Endothelial cell (in vitro differentiated cells): ENCODE measurements around the gene WAPL. TPM values are rescaled to one million over a fixed set of nuclear protein-coding genes. Genes with fewer than 3 reads are reported as not detected.

Experiments used
- DNase-seq: peaks from one replicate; pipeline ENCODE4 v3.0.0; 2021; ENCODE audit warnings: low spot score
- H3K27ac Mint-ChIP-seq: one replicate; pipeline ENCODE4 v1.8.0; 2021; ENCODE audit warnings: mixed read lengths, inconsistent platforms; ENCODE audit not compliant: unreplicated experiment
- H3K27me3 Mint-ChIP-seq: one replicate; pipeline ENCODE4 v1.8.0; 2021; ENCODE audit warnings: mild to moderate bottlenecking, moderate library complexity, mixed read lengths, inconsistent platforms; ENCODE audit not compliant: unreplicated experiment
- H3K36me3 Mint-ChIP-seq: one replicate; pipeline ENCODE4 v1.8.0; 2021; ENCODE audit warnings: mild to moderate bottlenecking, low read depth, mixed read lengths, inconsistent platforms; ENCODE audit not compliant: unreplicated experiment
- H3K4me1 Mint-ChIP-seq: one replicate; pipeline ENCODE4 v1.8.0; 2021; ENCODE audit warnings: mild to moderate bottlenecking, mixed read lengths, inconsistent platforms; ENCODE audit not compliant: unreplicated experiment
- H3K4me3 Mint-ChIP-seq: one replicate; pipeline ENCODE4 v1.8.0; 2021; ENCODE audit warnings: mild to moderate bottlenecking, mixed read lengths, inconsistent platforms; ENCODE audit not compliant: unreplicated experiment
- H3K9me3 Mint-ChIP-seq: one replicate; pipeline ENCODE4 v1.8.0; 2021; ENCODE audit warnings: mixed read lengths, inconsistent platforms; ENCODE audit not compliant: unreplicated experiment
- total RNA-seq: library from RNA; stranded (reverse); fragmentation: NEBNext Ultra II Directional; extraction: Animal tissue kit (Norgen Biotek cat#: 25700); gene quantifications from one replicate; pipeline ENCODE4 v1.2.1, GENCODE V29; 2021; ENCODE audit not compliant: unreplicated experiment
- TF ChIP-seq, protein P1 (sequence below): fragments of 200-600 bp; sonication (generic); IDR thresholded peaks from one replicate; pipeline ENCODE4 v1.5.0; 2021; ENCODE audit warnings: antibody characterized with exemption; ENCODE audit not compliant: unreplicated experiment

WAPL gene
- total RNA-seq, 1 donor from 2014 or later = 41.8 TPM

DNA sequence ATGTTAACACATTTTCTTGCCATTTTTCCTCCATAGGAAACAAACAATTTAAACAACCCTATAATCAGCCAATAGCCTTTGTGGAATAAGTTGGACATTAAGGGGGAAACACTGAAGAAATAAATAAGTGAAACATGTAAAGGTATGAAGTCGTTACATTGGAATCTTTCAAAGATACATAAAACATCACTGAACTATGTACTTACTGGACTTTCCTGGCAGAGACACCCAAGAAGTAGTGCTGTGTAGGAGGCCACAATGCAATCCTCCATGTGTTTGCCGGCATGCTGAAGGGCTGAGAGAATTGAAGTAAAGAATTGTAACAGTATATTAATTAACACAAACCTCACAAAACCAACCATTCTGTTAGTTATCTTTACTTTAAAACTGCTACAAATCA lies 78.5 kb downstream of the WAPL start:
- H3K9me3 Mint-ChIP-seq = no peaks in the 10 kb centered on the region
- no peak overlapping the region for H3K27ac Mint-ChIP-seq
- H3K4me3 Mint-ChIP-seq = no peak overlapping the region
- no peaks in the 10 kb centered on the region for H3K27me3 Mint-ChIP-seq
- no peaks in the 10 kb centered on the region for H3K4me1 Mint-ChIP-seq
- H3K36me3 Mint-ChIP-seq = peaks cover 26% of the 10 kb centered on the region
- DNase-seq = no peak
- TF ChIP-seq, protein P1, sequence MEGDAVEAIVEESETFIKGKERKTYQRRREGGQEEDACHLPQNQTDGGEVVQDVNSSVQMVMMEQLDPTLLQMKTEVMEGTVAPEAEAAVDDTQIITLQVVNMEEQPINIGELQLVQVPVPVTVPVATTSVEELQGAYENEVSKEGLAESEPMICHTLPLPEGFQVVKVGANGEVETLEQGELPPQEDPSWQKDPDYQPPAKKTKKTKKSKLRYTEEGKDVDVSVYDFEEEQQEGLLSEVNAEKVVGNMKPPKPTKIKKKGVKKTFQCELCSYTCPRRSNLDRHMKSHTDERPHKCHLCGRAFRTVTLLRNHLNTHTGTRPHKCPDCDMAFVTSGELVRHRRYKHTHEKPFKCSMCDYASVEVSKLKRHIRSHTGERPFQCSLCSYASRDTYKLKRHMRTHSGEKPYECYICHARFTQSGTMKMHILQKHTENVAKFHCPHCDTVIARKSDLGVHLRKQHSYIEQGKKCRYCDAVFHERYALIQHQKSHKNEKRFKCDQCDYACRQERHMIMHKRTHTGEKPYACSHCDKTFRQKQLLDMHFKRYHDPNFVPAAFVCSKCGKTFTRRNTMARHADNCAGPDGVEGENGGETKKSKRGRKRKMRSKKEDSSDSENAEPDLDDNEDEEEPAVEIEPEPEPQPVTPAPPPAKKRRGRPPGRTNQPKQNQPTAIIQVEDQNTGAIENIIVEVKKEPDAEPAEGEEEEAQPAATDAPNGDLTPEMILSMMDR = no peak

GRCh38 chr10:86440874-86441843 lies 80.4 kb downstream of the WAPL start:
- no peak overlapping the region for H3K27ac Mint-ChIP-seq

GRCh38 chr10:86439544-86439943 lies 82.0 kb downstream of the WAPL start:
- Mint-ChIP-seq H3K9me3 (no peaks in the 10 kb centered on the region), H3K27ac (no peak overlapping the region), H3K4me3 (no peak overlapping the region), H3K27me3 (no peaks in the 10 kb centered on the region), H3K36me3 (peaks cover 21% of the 10 kb centered on the region), H3K4me1 (no peaks in the 10 kb centered on the region)
- DNase-seq = no peak
- TF ChIP-seq, protein P1 = no peak

More at GRCh38 chr10:86440874-86441843, 80.4 kb downstream of the WAPL start:
- Mint-ChIP-seq H3K4me3 (no peak overlapping the region), H3K4me1 (no peaks in the 10 kb centered on the region), H3K27me3 (no peaks in the 10 kb centered on the region), H3K9me3 (no peaks in the 10 kb centered on the region), H3K36me3 (peaks cover 25% of the 10 kb centered on the region)
- no peak for DNase-seq
- TF ChIP-seq, protein P1 = no peak

- TF ChIP-seq, protein P1 = no peak
- no peak for DNase-seq
- no peaks in the 10 kb centered on the region for H3K9me3 Mint-ChIP-seq
- H3K4me1 Mint-ChIP-seq = no peaks in the 10 kb centered on the region
- H3K4me3 Mint-ChIP-seq = no peak overlapping the region
- H3K27ac Mint-ChIP-seq = no peak overlapping the region
- H3K27me3 Mint-ChIP-seq = no peaks in the 10 kb centered on the region
- H3K36me3 Mint-ChIP-seq = peaks cover 21% of the 10 kb centered on the region
Observed at GRCh38 chr10:86438091-86438749, 83.4 kb downstream of the WAPL start.
